ENCODE data around the gene LSAMP. TPM values are rescaled to one million over a fixed set of nuclear protein-coding genes. Genes with fewer than 3 reads are reported as not detected.

The LSAMP gene
- total RNA-seq, 1 experiment from 2014 or later = 5.7 TPM

GRCh38 chr3:116165641-116166040, 279.6 kb downstream of the LSAMP start:
- CTCF ChIA-PET = no interaction called here
- Mint-ChIP-seq H3K36me3 (no peaks in the 10 kb centered on the region), H3K4me3 (no peak overlapping the region), H3K27ac (no peak overlapping the region), H3K9me3 (no peaks in the 10 kb centered on the region), H3K4me1 (peaks cover 18% of the 10 kb centered on the region), H3K27me3 (ENCODE audit: low read depth) (no peaks in the 10 kb centered on the region)
- no peak for DNase-seq (ENCODE audit: low spot score)
- POLR2A ChIA-PET = no interaction called here
- ATAC-seq = no peak
- no peak for TF ChIP-seq CBFB (CRISPR knock-in tag; IDR thresholded peaks at IDR 0.05; ENCODE audit: low read depth)
- TF ChIP-seq PRDM15 (CRISPR knock-in tag; IDR thresholded peaks at IDR 0.05) = no peak
- no peak for TF ChIP-seq NR2C2 (CRISPR knock-in tag; IDR thresholded peaks at IDR 0.05)
- TF ChIP-seq PRRX2 (CRISPR knock-in tag; IDR thresholded peaks at IDR 0.05) = no peak
- no peak for TF ChIP-seq CDX4 (CRISPR knock-in tag; IDR thresholded peaks at IDR 0.05; ENCODE audit: borderline replicate concordance)
- TF ChIP-seq ZNF532 (CRISPR knock-in tag; IDR thresholded peaks at IDR 0.05; ENCODE audit: borderline replicate concordance) = no peak
- TF ChIP-seq FOXP4 (CRISPR knock-in tag; IDR thresholded peaks at IDR 0.05) = no peak
- TF ChIP-seq ZSCAN18 (CRISPR knock-in tag; IDR thresholded peaks at IDR 0.05) = no peak
- no peak for TF ChIP-seq ZBTB43 (CRISPR knock-in tag; IDR thresholded peaks at IDR 0.05)
- TF ChIP-seq IRF2 (CRISPR knock-in tag; IDR thresholded peaks at IDR 0.05; ENCODE audit: borderline replicate concordance, low read depth) = no peak
- TF ChIP-seq GRHL2 (CRISPR knock-in tag; IDR thresholded peaks at IDR 0.05; ENCODE audit: insufficient replicate concordance, severe bottlenecking) = no peak
- no peak for TF ChIP-seq CTCF (IDR thresholded peaks at IDR 0.05)
